GM19328 (cell line): ENCODE measurements around the gene PSTK.

ENCODE experiments used
- ATAC-seq: cut with Tn5 transposase; IDR thresholded peaks from one replicate; pipeline ENCODE4 v1.9.1; 2021; ENCODE audit warnings: mild to moderate bottlenecking, moderate library complexity; ENCODE audit not compliant: unreplicated experiment

The PSTK gene

DNA sequence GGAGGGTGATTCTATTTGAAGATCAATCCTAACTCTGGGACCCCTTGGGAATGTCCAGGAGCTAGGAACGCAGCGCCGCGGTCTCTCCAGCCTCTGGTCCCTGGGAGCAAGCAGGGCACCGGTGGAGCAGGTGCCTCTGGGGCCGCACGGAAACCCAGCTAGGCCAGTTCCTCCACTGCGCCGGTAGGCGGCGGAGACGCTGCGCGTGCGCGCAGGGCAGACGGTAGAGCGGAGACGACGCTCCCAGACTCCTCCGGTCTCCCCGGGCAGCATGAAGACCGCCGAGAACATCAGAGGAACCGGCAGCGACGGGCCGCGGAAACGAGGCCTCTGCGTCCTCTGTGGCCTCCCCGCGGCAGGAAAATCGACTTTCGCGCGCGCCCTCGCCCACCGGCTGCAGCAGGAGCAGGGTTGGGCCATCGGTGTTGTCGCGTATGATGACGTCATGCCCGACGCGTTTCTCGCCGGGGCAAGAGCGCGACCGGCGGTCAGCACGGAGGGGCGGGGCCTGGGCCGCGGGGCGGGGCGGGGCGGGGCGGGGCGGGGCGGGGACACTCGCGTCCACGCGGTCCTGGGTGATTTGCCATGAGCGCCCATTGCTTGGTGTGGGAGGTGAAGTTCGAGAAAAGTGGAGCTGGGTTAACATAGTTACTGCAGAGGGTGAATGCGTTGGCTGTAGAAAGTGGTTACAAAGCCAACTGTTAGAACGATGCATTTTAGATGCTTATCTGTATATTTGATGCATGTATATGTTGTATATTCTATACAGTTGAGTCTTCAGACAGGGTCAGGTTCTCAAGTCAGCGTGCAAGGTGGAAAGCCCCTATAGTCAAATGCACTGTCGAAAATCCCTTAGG, at the start of gene PSTK:
Gene PSTK, plus strand, starts transcription at position 193 of the 857 bp plus-strand sequence. Its CDS starts 79 bp downstream, at position 272.
- ATAC-seq = peak; percentile 96

DNA sequence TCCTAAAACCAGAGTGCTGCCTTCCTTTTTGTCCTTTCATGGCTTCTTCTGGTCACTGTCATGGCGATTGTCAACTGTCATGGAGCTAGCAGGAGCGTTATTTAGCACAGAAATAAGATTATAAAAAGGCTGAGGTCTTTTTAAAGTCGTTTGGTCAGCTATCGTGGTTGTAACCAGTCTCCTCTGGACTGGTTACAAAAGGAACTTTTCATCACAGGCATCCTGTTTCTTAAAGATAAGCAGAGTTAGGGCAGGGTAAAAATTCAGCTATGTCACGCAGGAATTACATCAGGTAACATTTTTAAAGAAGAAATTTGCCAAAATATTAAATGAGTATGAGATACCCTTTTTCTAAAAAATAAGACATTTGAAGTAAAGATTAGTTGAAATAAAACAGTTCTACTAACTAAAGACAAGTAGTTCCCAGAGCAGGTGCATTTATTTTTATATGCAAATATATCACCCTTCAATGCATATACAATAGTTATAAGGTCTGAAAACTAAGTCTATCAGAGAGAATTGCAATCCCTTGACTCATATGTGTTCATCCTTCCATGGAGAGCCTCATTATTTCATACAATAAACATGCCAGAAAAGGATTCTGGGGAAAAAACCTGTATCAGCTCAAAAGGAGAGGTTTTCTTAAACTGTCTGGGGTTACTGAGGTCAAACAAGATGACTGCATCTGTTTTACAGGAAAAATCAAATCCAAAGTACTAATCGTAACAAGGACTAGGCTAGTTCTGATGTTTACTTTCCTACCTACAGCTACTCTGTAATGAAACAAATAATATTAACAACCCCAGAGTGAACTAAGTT, 48.9 kb upstream of the PSTK start:
- no peak for ATAC-seq

DNA sequence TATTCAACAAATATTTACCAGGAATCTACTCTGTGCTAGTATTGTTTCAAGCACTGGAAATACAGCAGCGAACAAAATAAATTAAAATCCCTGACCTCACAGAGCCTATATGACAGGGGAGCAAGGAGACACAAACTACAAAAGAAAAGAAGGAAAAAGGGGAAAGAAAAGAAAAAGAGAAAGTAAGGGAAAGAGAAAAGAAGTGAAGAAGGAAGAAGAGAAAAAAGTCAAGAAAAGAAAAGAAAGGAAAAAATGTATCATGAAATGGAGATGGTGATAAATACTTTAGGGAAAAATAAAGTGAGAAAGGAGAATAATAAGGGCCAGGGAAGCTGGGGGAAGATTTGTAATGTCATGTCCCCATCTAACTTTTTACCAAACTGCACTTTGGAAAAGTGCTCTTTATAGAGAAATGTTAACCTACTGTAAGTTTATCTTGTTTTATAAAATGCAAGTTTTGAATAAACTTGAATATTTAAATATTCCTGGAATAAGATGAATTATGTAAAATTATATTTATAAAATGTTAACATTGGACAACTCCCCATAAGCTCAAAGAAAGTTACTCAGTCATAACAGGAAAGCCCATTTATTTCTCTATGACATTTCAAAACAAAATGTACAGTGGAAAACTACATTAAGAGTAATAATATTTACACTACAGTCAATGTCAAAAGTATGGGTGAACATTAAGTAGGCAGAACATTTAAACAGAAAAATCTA, 40.9 kb upstream of the PSTK start:
- no peak for ATAC-seq

- ATAC-seq = no peak
Measured at GRCh38 chr10:122939856-122940543, 40.2 kb upstream of the PSTK start.

GRCh38 chr10:122949296-122949695, 30.9 kb upstream of the PSTK start:
- no peak for ATAC-seq

- peak; percentile 99 for ATAC-seq
Measured at GRCh38 chr10:122953902-122954730, 26.1 kb upstream of the PSTK start, which contains the start of gene C10orf88. Gene C10orf88, minus strand, starts transcription at chr10:122954227. Its CDS starts 49 bp downstream, at chr10:122954178.

DNA sequence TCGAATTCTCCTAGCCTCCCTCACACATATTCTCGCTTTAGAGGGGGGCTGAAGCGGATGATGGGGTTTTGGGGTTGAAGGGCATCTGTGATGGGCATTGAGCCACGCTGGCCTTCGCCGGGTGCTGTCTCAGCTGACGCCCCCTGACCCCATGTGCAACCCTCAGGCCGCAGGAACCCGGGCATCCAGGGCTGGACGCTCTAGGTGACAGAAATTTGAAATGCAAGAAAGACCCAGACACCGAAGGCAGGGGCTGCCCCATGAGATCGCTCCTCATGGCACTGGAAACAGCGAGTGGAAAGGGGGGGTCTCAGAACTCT, 25.5 kb upstream of the PSTK start:
- ATAC-seq = no peak

DNA sequence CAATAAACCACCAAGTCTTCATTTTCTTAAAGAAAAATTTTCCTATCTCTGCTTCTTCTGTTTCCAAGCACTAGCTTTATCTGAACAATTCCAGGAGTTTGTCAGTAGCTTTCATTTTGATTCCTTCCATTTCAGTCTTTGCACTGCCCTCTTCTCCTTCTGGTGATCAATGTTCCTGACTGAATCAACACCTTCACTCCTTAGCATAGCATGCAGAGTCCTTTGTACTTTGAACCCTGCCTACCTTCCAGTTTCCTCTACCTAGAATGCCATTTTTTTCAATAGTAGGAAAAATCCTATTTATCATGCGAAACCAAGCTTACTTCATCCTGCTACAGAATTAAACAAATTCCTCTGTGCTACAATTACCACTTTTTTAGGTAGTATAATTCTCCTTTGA, 24.3 kb upstream of the PSTK start:
- no peak for ATAC-seq

DNA sequence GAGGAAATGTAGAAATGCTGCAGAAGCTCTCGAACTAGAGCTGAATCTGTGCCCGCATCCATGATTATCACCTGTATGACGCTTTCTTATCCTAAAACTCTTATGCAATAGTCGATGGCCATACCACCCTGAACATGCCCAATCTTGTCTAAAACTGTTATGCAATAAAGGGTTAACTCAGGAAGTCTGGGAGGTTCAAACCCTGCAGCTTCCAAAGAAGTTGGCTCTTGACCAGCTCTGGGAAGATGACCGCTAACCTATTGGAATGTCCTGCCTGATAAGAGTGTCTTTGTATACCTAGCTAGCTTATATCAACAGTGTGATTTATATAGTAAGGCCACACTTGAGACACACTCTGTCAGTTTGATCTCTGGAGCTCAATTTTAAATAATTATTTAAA, 22.7 kb upstream of the PSTK start:
- no peak for ATAC-seq

GRCh38 chr10:122962405-122962804, 17.8 kb upstream of the PSTK start:
- ATAC-seq = no peak

DNA sequence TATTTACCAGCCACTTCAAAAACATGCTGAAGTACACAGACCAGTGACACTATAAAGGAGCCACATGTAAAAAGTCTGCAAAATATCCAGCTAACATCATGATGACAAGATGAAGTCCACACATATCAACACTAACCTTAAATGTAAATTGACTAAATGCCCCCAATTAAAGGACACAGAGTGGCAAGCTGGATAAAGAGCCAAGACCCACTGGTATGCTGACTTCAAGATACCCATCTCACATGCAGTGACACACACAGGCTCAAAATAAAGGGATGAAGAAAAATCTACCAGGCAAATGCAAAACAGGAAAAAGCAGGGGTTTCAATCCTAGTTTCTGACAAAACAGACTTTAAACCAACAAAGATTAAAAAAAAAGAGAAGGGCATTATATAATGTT, 13.3 kb upstream of the PSTK start:
- ATAC-seq = no peak

GRCh38 chr10:122968698-122969097, 11.5 kb upstream of the PSTK start:
- no peak for ATAC-seq

GRCh38 chr10:122974023-122974422, 6.2 kb upstream of the PSTK start:
- ATAC-seq = no peak

DNA sequence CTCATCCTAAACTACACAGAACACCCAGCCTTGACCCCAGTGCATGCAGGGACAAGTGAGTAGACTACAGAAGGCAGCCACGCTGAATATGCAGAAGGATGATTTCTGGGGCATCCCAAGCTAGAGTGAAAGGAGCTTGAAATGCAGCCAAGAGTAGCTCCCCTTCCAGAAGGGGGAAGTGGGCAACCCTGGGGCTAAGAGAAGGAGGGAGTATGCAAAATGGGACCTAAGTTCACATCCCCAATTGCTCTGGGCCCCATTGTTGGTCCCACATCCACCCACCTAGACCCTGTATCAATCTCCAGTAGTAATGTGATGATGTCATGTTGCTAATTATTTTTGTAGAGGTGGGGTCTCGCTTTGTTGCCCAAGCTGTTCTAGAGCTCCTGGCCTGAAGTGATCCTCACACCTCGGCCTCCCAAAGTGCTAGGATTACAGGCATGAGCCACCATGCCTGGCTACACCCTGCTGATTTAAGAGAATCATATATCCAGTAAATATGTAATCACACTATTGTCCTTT, 5.6 kb upstream of the PSTK start:
- ATAC-seq = no peak

DNA sequence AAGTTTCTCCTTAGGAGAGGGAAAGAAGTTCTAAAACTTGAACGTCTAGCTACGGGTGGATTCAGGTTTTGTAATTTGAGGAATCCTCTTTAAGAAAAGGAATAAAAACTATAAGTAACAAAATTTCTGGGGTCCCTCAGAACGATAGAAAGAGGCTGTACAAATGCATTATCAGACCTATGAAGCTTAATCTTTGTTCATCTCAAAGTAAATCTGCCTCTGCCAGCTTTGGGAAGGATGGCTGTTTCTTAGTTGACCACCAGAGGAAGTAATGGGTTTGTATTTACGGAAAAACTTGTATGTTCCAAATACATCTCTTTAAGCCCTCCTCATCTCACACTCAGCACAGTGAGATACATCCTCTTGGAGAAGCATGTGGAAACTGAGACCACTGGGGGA, 864 bp downstream of the PSTK start:
- ATAC-seq = no peak

DNA sequence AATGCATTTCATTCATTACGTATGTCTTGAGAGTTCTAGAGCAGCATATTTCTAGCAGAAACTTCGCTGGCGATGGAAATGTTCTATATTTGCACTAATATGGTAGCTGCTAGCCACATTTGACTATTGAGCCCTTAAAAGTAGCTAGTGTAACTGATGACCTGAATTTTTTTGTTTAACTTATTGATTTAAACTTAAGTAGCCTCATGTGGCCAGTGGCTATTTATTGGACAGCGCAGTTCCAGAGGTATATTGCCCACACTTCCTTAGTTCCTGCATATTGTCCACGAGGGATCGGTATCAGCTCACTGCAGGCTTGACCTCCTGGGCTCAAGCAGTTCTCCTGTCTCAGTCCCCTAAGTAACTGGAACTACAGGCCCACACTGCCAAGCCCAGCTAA, 3.7 kb downstream of the PSTK start:
- no peak for ATAC-seq

GRCh38 chr10:122984708-122985107, 4.5 kb downstream of the PSTK start:
- ATAC-seq = no peak

DNA sequence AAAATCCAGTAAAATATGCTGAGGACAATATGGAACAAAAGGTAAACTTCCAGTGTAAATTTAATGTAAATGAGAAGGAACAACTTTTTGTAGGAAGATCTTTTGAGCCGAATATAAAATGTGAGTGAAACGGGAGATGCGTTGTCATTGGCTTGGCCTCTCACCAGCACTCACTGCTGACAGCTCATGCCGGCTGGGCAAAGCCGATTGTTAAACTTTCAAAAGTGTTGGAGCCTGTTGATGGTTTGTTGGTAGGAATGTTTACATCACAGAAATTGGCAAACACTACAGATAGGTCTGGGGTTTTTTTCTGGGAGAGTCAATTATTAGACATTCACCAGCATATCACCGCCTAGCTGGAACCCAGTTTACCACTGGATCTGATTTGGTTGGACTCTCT, 6.1 kb downstream of the PSTK start:
- ATAC-seq = no peak

DNA sequence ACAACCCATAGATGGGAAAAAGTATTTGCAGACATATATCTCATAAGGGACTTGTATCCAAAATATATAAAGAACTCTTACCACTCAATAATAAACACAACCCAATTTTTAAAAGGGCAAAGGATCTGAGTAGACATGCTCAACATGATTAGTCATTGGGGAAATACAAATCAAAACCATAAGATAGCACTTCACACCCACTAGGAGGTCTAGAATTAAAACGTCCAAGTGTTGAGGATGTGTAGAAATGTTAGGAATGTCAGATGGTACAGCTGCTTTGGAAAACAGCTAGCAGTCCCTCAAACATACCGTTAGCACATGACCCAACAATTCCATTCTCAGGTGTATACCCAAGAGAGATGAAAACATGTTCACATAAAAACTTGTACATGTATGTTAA, 8.3 kb downstream of the PSTK start:
- no peak for ATAC-seq

DNA sequence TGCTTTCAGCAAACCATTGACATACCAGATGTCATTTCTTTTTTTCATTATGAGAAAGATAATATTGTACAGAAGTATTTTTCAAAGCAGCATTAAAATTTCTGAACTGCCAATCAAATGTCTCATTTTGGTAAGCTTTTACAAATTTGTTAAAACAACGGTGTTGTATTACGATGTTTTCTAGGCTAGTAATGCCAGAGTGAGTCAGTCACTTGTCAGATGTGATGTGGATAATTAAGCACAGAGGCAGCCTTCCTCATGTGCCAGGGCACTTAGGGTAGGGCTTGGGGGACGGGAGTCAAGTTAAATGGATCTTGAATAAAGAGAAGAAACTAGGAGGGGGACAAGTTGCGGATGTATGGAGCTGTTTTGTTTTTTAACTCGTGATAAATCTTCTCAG, 10.1 kb downstream of the PSTK start:
- ATAC-seq = no peak
